ENCODE data around the gene PDF.
"Not testable (repeated sequence)": the region's sequence is repeated elsewhere in the genome, so short reads cannot be mapped to it uniquely, and the experiment has no call there.

Gene PDF

GRCh38 chr16:69330286-69331109, at the start of gene PDF:
TSS of gene PDF (minus strand) at chr16:69330588. CDS start at chr16:69330570, 18 bp downstream.
- peak; percentile 91 for DNase-seq

DNA sequence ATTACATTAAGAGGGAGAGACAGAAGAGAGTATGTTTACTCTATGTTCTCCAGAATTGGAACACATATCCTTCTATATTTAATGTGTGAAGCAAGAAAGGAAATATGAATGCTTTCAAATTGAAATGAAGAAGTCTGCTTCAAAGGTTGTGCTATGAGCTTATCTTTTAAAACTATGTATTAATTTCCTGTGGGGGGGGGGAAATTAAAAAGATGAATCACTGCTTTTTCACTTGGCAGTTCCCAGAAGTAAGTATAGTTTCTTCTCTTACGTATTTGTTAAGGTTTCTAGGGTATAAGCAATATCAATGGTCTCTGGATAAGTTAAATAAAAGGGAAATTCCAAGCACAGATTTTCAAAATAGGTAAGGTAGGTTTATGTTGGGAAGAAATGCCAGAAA, 48.4 kb upstream of the PDF start:
- no peak for DNase-seq

DNA sequence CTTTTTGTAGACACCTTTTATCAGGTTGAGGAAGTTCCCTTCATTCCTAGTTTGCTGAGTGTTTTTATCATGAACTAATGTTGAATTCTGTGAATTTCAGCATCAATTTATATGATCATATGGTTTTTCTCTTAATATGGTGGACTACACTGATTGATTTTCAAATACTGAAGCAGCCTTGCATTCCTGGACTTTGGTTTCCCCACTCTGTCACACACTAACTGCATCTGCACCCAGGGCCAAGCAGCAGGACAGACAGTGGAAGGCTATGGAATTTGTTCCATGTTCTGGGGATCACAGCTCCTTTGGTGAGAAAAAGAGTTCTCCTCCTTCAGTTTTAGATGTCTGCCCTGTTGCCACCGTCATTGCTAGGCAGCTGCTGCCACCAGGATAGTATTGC, 47.6 kb upstream of the PDF start:
- no peak for DNase-seq

- DNase-seq = no peak
Observed at GRCh38 chr16:69376393-69377059, 46.1 kb upstream of the PDF start.

GRCh38 chr16:69373019-69373418, 42.6 kb upstream of the PDF start:
- DNase-seq = no peak

GRCh38 chr16:69371564-69371963, 41.2 kb upstream of the PDF start:
- DNase-seq = no peak

- DNase-seq = no peak
Observed at GRCh38 chr16:69368866-69369265, 38.5 kb upstream of the PDF start.

- no peak for DNase-seq
Observed at GRCh38 chr16:69367980-69368379, 37.6 kb upstream of the PDF start.

DNA sequence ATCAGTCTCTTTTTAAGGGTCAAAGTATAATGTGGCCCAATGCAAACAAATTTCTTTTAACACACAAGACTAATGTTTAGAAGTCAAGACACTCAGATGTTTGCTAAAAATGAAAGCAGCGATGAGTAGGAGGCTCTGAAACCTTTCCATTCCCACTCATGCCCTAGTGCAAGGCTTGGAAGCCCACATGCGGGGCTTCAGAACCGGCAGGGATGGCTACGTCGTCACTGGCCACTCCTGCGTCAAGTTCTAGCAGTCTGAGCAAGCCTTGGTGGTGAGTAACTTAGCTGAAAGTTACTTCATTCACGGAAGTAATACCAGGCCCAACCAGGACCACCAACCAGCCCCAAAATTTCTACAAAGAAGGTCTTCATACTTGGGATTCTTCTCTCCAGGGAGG, 36.0 kb upstream of the PDF start:
- no peak for DNase-seq

DNA sequence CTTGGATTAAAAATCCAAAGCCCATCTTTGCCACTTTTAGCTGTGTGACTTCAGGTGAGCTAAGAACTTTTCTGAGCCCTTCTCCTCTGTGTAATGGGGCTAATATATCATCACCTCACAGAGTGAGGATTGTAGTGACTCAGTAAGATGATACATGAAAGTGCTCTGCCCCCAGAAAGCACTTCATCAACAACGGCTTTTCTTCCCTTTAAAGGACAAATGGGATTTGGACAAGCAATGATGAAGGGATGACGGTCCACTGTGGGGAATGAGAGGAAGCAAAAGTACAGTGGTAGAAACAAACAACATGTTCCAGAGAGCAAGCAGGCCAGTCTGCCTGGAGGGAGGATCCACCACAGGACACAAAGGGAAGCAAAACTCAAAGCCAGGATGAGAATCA, 35.5 kb upstream of the PDF start:
- no peak for DNase-seq

DNA sequence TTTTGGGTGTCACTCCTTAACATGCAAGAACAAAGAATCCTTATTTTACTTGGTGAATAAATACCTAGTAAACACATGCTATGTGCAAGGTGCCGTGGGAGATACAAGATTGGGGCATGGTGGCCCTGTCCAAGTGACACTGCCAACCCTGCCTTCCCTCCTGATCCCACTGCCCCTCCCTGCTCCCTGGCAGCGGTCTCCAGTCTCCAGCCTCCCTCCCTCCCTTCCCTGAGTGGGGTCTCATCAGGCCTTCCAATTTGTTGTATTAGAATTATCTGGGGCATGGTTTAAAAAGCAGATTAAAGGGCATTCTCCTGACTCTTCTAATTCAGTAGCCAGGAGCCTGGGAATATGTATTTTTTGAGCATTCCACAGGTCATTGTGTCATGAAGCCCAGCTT, 33.7 kb upstream of the PDF start:
- no peak for DNase-seq

GRCh38 chr16:69363281-69363717, 32.9 kb upstream of the PDF start:
- no peak for DNase-seq

- DNase-seq = not testable (repeated sequence)
Observed at GRCh38 chr16:69360070-69360469, 29.7 kb upstream of the PDF start.

GRCh38 chr16:69351309-69352027, 21.1 kb upstream of the PDF start, which contains the start of gene TMED6:
TSS of gene TMED6 (minus strand) at chr16:69351786. CDS start at chr16:69351753, 33 bp downstream.
- DNase-seq = no peak

DNA sequence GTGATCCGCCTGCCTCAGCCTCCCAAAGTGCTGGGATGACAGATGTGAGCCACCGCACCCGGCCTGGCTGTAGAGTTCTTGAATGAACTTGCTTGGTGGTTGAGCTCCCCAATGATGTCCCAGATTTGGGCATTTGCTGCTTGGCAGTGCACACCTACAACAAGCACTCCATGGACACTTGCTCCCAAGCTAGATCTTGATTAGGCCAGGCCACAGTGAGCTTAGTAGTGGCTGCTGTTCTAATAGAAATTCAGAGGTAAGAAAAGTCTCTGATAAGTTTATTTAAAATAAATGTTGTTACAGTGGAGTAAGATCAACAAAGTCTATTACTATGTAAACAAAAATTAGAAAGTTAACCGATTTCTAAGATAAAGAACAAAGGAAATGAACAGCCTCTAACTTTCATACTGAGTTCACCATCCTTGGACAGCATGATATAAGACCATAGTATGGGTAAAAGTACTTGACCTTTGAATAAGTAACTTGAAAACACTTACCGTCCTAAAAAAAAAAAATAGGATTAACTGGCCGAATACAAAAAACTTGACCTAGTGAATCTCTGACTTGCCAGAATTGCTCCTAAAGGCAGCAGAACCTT, 20.2 kb upstream of the PDF start:
- no peak for DNase-seq

GRCh38 chr16:69349536-69349935, 19.1 kb upstream of the PDF start:
- DNase-seq = no peak

DNA sequence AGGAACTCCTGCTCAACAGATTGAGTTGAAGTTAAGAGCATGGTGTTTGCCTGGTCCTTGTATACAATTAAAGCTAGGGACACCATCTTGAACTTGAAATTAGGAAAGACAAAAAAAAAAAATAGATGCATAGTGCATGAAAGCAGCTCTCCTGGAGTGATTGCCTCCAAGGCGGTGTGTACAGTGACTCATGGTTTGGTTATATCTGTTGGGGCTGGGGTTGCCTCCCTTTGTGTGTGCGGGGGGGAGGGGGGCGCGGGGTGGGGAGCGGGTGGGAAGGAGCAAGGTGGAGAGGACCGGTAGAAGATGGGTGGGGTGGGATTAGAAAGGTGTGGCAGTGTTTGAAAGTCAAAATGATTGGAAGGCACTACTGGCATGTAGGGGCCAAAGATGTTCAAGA, 17.8 kb upstream of the PDF start:
- no peak for DNase-seq

GRCh38 chr16:69346683-69347082, 16.3 kb upstream of the PDF start:
- DNase-seq = no peak

DNA sequence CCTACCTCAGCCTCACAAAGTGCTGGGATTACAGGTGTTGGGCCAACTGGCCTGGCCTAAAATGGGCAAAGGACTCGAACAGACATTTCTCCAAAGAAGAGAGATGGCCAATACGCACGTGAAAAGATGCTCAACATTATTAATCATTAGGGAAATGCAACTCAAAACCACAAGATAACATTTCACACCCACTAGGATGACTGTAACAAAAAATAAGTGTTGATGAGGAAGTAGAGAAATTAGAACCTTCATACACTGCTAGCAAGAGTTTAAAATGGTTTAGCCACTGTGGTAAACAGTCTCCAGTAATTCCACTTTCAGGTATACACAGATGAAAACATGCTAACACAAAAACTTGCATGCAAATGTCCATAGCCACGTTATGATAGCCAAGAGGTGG, 15.5 kb upstream of the PDF start:
- no peak for DNase-seq

DNA sequence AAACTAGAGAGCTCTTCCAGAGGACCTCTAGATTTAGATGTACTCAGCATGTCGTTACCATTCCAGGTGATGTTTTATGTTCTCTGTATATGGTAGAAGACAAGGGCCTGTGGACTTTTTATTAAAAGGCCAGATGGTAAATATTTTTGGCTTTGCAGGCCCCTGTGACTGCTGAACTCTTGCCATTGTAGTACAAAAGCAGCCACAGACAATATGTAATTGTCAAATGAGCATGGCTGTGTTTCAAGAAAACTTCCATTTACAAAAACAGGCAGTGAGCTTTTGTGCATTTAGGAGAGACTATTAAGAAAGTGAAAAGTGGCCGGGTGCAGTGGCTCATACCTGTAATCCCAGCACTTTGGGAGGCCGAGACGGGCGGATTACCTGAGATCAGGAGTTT, 13.8 kb upstream of the PDF start:
- DNase-seq = no peak

DNA sequence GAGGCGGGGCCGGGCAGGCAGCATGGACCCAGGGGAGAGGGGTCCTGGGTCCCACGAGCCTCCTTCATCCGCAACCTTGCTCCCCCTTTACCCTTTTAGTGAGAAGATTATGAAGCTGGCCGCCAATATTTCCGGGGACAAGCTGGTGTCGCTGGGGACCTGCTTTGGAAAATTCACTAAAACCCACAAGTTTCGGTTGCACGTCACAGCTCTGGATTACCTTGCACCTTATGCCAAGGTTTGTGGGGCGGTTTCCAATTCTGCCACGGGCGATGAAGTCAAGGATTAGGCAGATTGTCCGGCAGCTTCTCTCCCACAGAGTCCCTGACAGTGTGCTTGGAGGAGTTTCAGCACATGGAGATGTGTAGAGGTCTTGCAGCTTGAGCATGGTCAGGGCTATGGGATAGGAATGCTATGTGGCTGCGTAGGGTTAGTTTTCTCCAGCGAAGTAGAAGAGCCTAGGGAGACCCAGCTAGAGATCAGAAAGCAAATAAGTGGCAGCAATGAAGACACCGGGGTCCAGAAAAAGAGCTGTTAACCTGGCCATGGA, 9.8 kb upstream of the PDF start:
- no peak for DNase-seq

- peak; percentile 99 for DNase-seq
Observed at GRCh38 chr16:69339289-69340094, 9.1 kb upstream of the PDF start, which contains the start of the genes COG8 and NIP7. TSS of gene COG8 (minus strand) at chr16:69339564. CDS start at chr16:69339552, 12 bp downstream. TSS of gene NIP7 (plus strand) at chr16:69339772. CDS start at chr16:69339830, 58 bp downstream.

All from fibroblast of skin of right quadriceps (primary cell).